Measurements from ENCODE around the gene KRTAP10-1.
A peak's percentile ranks its signal among the peaks of the same experiment; 100 is the strongest.

The KRTAP10-1 gene

DNA sequence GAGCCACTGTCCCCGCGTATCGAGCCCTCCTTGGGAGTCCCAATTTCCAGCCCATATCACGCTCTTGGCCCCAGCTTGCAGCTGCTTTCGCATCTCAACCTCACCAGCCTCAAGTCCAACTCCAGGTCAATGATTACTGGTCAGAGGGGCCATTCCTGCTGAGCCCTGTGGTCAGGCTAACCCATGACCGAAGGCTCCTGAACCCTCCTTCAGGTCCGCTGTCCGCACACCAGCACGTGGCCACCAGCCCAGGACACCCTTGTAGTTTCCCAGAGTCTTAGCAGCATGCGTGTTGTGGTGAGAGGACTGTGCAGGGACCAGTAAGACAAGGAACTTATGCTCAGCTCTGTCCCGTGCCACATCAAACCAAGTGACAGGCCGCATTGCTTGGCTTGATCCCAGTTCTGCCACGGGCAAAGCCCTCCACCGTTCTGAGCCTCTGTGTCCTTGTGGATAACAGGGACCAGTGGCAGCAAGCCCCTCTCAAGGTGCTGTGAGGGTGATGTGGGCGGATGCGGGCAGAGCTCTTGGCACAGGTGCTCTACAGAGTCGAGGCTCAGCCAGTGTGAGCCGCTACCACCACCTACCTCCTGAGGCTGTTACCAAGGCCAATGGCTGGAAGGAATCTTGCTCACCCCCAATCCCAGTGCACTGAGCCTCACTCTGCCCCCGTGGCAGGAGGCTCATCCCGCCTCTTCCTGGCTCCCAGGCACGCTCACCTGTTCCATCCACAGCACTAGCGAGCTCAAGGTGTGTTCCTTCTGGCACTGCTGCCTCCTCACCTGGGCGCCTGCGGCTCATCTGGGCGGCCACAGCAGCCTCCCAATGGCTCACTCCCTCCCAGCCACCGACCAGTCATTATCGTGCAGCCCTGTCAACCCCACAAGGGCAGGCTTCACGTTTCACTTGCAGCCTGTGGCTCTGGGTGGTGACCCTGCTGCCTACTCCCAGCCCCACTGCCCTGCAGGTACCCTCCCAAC, 20.4 kb downstream of the KRTAP10-1 start:
- DNase-seq (ENCODE audit: low read depth in 1 of 2, low spot score in 1 of 2), result no peak

DNA sequence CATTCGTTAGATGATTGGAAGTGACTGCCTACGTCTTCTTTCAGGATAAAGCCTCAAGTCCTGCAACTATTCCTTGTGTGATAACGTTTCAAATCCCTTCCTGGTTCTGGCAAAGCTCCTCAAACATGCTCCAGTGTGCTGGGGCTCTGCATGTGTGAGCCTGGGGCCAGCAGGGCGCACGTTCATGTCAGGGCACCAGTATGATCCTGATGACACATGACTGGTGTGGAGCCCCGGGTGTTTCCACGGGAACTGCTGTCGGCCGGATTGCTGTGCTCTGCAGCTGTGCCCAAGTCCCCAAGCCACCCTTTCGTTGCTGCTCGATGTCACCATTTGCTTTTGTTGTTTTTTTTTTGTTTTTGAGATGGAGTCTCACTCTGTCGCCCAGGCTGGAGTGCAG, 21.3 kb downstream of the KRTAP10-1 start:
- no peak for DNase-seq (ENCODE audit: low read depth in 1 of 2, low spot score in 1 of 2)

DNA sequence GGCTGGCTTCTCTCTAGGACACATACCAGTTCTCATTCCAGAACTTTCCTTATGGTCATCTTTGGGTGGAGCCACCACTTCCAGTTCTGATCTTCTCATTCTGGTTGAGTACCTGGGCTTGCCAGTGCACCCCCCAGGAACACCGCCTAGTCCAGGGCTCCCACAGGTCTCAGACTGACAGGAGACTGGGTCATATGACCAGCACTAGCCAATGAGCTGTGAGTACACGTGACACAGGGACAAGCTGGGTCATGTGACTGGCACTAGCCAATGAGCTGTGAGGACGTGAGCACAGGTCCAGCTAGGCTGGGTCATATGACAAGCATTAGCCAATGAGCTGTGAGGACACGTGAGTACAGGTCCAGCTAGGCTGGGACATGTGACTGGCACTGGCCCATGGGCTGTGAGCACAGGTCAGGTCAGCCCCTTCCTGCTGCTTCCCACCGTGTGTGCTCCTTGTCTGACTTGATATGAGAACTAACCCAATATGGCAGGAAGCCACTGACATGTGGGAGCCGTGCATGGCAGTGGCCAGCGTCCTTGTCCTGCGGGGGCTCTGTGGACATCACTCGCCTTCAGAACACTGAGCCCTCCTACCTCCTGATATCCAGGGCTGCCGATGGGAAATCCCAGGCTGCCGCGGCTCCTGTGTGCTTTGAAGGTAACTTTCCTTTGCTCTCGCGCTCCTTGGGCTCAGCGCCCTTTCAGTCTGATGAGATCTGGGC, 22.7 kb downstream of the KRTAP10-1 start:
- no peak for DNase-seq (ENCODE audit: low read depth in 1 of 2, low spot score in 1 of 2)

DNA sequence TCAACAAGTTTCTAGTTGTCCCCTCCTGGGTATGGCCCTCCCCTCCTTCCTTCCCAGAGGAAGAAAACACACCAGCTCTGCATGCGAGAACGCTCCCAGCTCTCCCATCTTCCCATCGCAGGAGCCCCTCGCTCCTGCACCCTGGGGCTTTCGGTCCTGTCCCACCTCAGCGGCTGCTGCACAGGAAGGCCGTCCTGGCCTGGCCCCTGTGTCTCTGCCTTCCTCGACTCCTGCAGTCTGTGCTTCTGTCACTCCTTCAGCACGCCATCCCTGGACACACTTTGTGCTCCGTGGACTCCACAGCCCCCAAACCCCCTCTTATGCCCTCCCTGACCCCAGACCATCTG, 23.2 kb downstream of the KRTAP10-1 start:
- DNase-seq (ENCODE audit: low read depth in 1 of 2, low spot score in 1 of 2), result no peak

DNA sequence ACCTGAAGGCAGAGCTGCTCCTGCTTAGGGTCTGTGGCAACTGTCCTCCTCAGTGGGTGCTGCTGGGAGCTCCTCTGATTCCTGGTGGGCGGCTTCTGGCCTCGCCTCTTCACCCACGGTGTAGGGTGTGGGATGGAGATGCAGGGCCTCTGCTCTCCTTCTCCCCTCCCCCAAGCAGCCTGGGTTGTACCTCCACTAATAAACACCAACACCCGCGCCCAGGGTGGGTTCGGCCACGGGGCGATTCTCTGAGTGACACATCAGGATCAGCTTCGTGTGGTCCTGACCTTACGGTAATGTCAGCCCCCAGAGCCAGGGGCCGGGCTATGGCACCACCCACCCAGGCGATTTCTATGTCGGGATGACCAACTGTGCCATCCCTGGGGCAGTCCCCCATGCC, 23.7 kb downstream of the KRTAP10-1 start:
- no peak for DNase-seq (ENCODE audit: low read depth in 1 of 2, low spot score in 1 of 2)

DNA sequence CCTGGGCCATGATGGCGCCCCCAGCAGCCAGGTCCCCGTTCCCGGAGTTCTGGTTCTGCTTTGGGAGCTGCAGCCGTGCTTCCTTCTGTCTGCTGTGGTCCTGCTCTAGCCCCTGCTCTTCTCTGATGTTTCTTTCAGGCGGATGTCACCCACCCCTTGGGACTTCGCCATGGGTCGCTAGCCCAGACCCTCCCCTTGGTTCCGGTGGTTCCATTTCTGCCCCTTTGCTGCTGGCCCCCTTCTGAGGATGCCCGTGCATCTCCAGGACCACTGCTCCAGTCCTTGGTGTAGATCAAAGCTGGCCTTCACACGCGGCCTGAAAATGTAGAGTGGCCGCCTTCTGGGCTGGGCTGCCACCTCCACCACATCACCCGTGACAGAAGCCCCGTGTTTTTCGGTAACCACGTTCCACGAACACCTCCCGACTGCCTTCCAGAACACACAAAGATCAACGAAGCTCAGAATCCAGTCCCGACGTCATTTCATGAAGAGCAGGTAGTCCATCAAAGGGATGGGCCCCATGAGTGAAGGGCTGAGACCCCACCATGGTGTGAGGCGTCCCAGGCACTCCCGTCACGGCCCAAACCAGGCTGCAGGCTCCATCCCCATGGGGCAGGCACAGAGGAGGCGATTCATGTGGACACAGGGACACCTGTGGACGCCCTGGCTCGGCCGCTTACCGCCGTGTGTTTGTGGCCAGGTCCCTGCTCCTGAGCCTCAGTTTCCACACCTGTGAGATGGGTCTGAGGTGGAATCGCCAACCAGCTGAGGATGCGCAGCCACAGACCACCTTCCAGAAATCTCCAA, 24.4 kb downstream of the KRTAP10-1 start:
- DNase-seq (ENCODE audit: low read depth in 1 of 2, low spot score in 1 of 2), result no peak

DNA sequence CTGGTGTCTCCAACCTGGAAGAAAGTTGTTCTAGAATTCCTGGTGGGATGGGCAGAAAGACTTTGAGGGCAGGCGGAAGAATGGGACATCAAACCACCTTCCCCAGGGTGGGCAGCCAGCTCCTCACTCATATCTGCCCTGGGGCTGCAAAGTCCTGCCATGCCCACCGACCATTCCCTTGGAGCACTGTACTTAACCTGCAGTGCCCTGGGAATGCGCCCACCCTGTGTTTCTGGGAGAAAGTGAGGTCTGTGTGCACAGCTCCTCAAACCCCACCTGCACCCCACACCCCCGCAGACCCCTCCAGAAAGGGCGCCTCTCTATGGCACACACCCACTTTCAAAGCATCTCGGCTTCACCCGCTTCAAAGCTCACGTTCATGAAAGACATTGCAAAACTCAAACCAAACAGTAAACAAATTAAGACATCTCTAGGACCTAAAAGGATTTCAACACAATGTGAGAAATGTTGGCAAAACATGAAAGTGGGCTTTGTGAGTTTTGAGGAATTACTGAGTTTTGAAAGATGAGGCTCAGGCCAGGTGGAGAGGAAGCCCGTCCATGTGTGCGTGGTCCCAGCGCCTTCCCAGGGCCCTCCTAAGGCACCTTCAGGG, 25.1 kb downstream of the KRTAP10-1 start:
- no peak for DNase-seq (ENCODE audit: low read depth in 1 of 2, low spot score in 1 of 2)

DNA sequence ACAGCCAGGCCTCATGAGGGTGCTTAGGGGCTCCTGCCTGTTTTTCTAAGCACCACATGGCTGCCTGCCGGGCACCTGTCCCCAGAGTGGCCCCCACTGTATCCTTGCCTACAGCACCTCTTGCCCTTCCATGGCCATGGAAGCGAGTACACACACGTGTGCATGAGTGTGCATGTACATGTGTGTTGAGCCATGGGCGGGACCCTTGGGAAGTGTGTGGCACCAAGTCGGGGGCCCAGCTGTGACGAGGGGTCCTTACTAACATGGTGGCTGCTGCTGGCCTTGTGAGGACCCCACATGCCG, 25.8 kb downstream of the KRTAP10-1 start:
- DNase-seq (ENCODE audit: low read depth in 1 of 2, low spot score in 1 of 2), result no peak

DNA sequence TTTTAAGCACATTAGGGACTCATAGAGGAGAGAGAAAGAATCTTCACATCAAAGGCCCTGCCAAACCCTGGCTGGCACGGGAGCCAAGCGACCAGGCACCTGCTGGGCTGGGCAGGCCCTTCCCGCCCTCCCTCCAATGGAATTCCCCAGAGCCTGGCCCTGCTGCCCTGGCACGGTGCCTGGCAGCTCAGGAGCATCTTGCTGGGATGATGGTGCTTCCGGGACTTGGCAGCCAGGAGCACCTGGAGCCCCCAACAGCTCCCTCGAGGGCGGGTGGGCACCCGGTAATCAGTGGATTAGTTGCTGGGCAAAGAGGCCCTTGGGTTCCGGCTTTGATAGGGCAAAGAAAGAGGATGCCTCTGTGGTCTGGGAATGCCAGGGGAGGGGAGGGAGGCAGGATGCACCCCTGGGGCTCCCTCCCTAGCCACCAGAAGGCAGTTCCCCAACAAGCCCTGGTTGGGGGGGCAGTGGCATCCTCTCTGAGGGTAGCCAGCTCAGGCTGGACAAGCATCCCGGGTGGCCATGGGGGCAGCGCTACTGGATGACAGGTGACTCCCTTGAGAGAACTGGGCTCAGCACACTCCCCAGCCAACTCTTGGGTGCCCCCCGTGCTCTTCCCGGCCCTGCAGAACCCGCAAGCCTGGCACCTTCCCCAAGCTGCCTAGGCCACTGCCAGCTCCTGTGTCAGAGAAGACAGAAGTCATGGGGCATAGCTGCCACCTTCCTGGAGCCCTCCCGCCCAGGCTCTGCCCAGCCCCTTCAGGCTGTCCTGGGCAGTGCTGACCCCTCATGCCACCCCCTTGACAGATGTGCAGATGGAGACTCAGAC, 26.4 kb downstream of the KRTAP10-1 start:
- no peak for DNase-seq (ENCODE audit: low read depth in 1 of 2, low spot score in 1 of 2)

DNA sequence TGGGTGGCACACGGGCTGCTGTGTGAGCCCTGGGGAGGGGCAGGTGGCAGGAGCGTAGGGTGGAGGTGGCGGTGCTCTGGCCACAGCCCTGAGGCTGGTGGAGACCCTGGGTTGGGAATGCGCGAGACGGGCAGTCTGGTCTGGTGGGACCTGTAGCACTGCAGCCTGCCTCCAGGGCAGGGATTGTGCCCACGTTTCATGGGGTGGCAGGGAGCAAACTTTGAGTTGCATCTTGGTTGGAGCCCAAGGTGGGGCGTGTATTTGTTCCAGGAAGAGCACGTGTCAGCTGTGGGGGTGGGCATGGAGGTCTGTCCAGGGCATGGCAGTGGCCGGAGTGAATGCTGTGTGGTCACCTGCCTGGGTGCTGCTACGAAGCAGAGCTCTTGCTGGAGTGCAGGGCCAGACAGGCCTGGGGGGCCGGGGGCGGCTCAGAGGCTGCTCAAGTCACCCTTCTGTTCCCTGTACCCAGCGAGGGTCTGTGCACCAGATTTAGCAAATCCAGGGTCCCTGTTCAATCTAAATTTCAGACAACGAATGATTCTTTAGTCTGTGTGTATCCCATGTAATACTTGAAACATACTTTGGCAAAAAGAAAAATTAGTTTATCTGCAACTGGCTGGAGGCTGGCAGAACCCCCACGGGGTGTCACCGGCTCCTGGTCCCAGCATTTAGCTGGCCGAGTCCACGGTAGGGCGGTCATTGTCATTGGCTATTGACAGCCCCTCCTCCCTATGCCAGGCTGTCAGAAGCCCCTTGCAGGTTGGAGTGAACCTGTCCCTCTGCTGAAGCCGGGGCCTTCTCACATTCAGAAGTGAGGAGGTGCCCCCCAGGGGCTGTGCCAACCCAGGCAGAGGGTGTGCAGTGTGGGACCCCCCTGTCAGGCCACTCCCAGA, 27.3 kb downstream of the KRTAP10-1 start:
- DNase-seq (ENCODE audit: low read depth in 1 of 2, low spot score in 1 of 2), result no peak

DNA sequence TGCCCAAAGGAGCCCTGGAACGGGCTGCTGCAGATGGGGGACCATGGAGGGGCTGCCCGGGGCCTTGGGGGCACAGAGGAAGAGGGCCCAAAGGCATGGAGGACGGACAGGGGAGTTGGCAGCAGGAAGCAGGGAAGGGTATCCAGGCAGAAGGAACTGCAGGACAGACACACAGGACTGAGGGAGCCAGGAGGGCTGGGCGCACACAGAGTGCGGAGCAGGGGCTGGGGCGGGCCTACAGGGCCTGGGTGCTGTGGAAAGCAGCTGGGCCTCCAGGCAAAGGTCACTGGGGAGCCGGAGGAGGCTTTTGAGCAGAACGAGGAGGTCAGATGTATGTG, 28.1 kb downstream of the KRTAP10-1 start:
- no peak for DNase-seq (ENCODE audit: low read depth in 1 of 2, low spot score in 1 of 2)

DNA sequence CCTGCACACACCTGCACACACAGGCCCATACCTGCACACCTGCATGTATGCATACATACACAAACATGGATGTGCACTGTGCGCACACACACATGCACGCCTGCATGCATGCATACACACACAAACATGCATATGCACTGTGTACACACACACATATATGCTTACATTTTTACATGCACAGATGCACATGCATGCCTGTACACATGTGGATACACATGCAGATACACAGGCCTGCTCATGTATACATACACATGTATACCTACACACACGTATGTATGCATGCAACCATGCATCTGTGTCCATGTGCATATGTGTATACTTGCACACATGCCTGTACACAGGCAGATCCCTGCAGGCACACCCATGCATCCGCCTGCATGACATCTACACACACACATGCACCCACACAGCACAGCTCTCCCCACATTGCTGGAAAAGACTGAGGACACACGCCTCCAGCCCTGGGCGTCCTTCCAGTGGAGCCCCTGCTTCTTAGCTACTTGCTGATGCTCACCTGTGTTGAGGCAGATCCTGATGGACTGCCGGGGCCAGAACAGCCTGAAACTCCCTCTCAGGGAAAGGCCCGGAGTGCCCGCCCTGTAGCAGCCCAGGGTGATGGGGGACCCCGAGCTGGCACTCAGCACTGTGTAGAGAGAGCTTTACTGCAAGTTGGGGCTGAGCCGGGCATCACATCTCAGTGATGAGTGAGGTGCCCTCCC, 28.6 kb downstream of the KRTAP10-1 start:
- DNase-seq (ENCODE audit: low read depth in 1 of 2, low spot score in 1 of 2), result no peak

DNA sequence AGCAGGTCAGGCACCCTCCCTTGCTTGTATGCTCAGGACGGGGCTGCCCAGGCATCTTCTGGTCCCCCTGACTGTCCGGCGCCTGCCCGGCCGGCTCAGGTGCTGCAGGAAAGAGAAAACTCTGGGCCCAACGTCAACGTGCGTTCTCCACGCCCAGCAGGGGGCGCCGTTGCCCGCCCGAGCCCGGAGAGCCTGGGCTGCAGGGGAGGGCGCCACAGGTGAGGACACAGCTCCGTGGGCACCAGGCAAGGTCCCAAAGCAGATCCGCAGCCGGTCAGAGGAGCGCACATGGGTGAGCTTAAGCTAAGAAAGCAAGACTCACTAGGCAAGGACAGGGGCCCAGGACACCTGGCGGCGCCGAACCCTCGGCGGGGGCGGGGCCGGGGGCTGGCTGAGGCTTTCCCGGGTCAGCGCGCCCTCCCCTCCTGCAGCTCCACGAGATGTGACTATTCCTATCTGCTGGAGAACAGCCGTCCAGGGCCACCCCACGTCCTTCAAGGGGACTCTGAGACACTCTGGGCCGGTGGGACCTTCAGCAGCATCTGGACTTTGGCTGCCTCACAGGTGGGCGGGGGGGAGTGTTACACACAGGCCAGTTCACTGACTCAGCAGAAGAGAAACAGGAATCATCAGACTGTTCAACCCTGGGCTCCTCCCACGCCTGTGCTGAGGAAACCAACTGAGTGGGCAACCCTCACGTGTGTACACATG, 29.3 kb downstream of the KRTAP10-1 start:
- peak; percentile 68 to 69 for DNase-seq (ENCODE audit: low read depth in 1 of 2, low spot score in 1 of 2)

DNA sequence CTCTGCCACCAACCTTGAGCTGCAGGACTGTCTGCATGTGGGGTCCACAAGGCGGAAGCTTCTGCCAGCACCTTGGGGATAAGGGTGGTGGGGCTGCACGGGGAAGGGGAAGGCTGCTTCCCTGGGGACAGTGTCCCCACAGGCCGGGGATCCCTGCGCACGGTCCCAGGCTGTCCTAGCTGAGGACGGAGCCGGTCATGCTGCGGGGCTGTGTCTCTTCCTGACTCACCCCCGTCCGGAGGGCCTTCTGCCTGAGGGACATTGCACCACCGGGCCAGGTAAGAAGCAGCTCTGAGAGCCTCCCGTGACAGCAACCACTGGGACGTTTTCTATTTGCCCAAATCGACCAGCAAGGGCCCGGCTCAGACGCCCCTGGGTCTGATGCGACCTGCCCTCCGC, 29.9 kb downstream of the KRTAP10-1 start:
- no peak for DNase-seq (ENCODE audit: low read depth in 1 of 2, low spot score in 1 of 2)

DNA sequence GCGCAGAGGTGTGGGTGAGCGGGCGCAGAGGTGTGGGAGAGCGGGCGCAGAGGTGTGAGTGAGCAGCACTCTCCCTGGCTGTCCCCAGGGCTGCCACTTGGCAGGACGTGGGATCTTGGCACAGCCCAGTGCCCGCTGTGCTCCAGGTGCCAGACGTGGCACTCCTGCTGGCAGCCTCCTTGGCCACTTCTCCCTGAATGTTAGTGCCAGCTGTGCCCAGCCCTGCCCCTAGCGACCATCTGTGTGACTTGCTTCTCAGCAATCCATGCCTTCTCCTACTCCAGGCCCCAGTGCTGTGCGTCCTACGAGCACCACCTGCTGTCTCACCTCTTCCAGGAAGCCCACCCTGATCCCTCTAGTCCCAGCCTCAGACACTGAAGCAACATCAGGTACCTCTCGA, 30.5 kb downstream of the KRTAP10-1 start:
- no peak for DNase-seq (ENCODE audit: low read depth in 1 of 2, low spot score in 1 of 2)

DNA sequence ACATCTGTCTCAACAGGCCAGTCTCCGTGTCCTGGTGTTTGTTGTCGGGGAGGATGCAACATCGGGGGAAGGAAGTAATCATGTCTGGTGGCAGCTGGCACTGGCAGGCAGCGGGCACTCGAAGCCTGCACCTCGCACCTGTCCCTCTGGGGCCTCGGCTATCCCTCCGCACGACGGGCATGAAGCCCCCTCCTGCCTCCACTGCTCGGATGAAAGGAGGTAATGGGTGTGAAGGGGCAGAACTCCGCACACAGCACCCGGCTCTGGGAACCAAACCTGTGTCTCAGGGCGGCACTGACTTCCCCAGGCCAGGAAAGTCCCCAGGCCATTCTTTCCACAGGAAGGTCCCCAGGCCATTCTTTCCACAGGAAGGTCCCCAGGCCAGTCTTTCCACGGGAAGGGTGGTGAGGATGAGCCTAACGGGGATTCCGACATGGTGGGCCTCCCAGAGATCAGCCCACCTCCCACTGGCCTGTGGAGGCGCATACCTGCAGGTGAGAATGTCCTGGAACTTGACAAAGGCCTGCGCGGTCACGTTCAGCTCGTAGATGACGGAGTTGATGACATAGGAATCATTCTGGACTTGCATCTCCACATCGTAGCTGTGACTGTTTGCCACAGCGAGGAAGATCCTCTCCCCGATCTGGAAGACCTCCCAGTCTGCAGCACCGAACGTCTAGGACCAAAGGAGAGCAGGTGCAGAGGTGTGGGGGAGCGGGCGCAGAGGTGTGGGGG, 31.1 kb downstream of the KRTAP10-1 start:
- DNase-seq (ENCODE audit: low read depth in 1 of 2, low spot score in 1 of 2), result no peak

DNA sequence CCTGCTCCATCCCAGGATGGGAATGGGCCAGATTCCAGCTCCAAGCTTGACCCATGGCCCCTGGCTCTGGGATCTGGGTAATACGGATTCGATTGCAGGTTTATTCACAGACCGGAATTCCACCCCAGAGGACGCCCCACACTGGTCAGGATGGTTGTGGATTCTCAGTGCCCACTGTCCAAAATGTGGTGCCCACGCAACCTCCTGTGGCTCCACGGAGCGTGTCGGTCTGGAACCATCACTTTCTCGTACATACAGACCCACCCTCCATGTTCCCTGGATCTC, 31.6 kb downstream of the KRTAP10-1 start:
- DNase-seq (ENCODE audit: low read depth in 1 of 2, low spot score in 1 of 2), result no peak

All from activated CD4-positive, alpha-beta T cell treated with anti-CD3 and anti-CD28 coated beads, Interleukin-2, amount 50 U/mL, for 24 hours (primary cell).